ENCODE results near the gene CRACDL. TPM values are rescaled to one million over a fixed set of nuclear protein-coding genes. Genes with fewer than 3 reads are reported as not detected.
"Not testable (repeated sequence)": the region's sequence is repeated elsewhere in the genome, so short reads cannot be mapped to it uniquely, and the experiment has no call there.

Gene CRACDL
- total RNA-seq, 2 experiments from 2014 or later, result 0.18 to 0.97 TPM

- H3K4me3 Mint-ChIP-seq, result no peak overlapping the region
- ChIA-PET POLR2A (no interaction called here), CTCF (no interaction called here)
Observed at GRCh38 chr2:98900721-98901120, 35.3 kb downstream of the CRACDL start.

GRCh38 chr2:98899703-98900078 is 36.3 kb downstream of the CRACDL start:
- H3K36me3 Mint-ChIP-seq (ENCODE audit: low read depth); DNase-seq; H3K4me1 Mint-ChIP-seq (ENCODE audit: low read depth); H3K4me3 Mint-ChIP-seq; CTCF ChIA-PET; ATAC-seq; POLR2A ChIA-PET; H3K27ac Mint-ChIP-seq; H3K9me3 Mint-ChIP-seq (ENCODE audit: insufficient read depth): not testable (repeated sequence)
- peaks cover 29% of the 10 kb centered on the region for H3K27me3 Mint-ChIP-seq (ENCODE audit: low read depth)

More at GRCh38 chr2:98900721-98901120, 35.3 kb downstream of the CRACDL start:
- Mint-ChIP-seq H3K27me3 (ENCODE audit: low read depth) (peaks cover 24% of the 10 kb centered on the region), H3K36me3 (ENCODE audit: low read depth) (no peaks in the 10 kb centered on the region), H3K4me1 (ENCODE audit: low read depth) (no peaks in the 10 kb centered on the region), H3K9me3 (ENCODE audit: insufficient read depth) (no peaks in the 10 kb centered on the region), H3K27ac (no peak overlapping the region)
- ATAC-seq (no peak), DNase-seq (no peak)

- CTCF ChIA-PET, result no interaction called here
- ATAC-seq, result no peak
Observed at GRCh38 chr2:98899041-98899702, 36.9 kb downstream of the CRACDL start.

GRCh38 chr2:98898423-98898841 is 37.6 kb downstream of the CRACDL start:
- Mint-ChIP-seq H3K27me3 (ENCODE audit: low read depth) (peaks cover 19% of the 10 kb centered on the region), H3K36me3 (ENCODE audit: low read depth) (no peaks in the 10 kb centered on the region), H3K4me1 (ENCODE audit: low read depth) (peaks cover 4% of the 10 kb centered on the region), H3K9me3 (ENCODE audit: insufficient read depth) (no peaks in the 10 kb centered on the region), H3K4me3 (no peak overlapping the region), H3K27ac (no peak overlapping the region)
- ATAC-seq, result no peak
- DNase-seq, result no peak
- POLR2A ChIA-PET, result no interaction called here
- CTCF ChIA-PET, result no interaction called here

More at GRCh38 chr2:98899041-98899702, 36.9 kb downstream of the CRACDL start:
- Mint-ChIP-seq H3K36me3 (ENCODE audit: low read depth) (no peaks in the 10 kb centered on the region), H3K4me1 (ENCODE audit: low read depth) (no peaks in the 10 kb centered on the region), H3K27me3 (ENCODE audit: low read depth) (peaks cover 26% of the 10 kb centered on the region), H3K4me3 (no peak overlapping the region), H3K27ac (no peak overlapping the region), H3K9me3 (ENCODE audit: insufficient read depth) (no peaks in the 10 kb centered on the region)
- POLR2A ChIA-PET, result no interaction called here
- no peak for DNase-seq

- POLR2A ChIA-PET, result no interaction called here
- Mint-ChIP-seq H3K27me3 (ENCODE audit: low read depth) (peaks cover 18% of the 10 kb centered on the region), H3K36me3 (ENCODE audit: low read depth) (no peaks in the 10 kb centered on the region), H3K27ac (no peak overlapping the region), H3K9me3 (ENCODE audit: insufficient read depth) (no peaks in the 10 kb centered on the region), H3K4me1 (ENCODE audit: low read depth) (peaks cover 4% of the 10 kb centered on the region), H3K4me3 (no peak overlapping the region)
- CTCF ChIA-PET, result no interaction called here
- DNase-seq (no peak), ATAC-seq (no peak)
Observed at GRCh38 chr2:98897746-98898145, 38.3 kb downstream of the CRACDL start.

- Mint-ChIP-seq H3K4me1 (ENCODE audit: low read depth) (peaks cover 4% of the 10 kb centered on the region), H3K4me3 (no peak overlapping the region), H3K27ac (no peak overlapping the region), H3K27me3 (ENCODE audit: low read depth) (peaks cover 18% of the 10 kb centered on the region), H3K36me3 (ENCODE audit: low read depth) (no peaks in the 10 kb centered on the region), H3K9me3 (ENCODE audit: insufficient read depth) (no peaks in the 10 kb centered on the region)
- ChIA-PET POLR2A (no interaction called here), CTCF (no interaction called here)
- ATAC-seq, result no peak
- DNase-seq, result no peak
Observed at GRCh38 chr2:98896944-98897343, 39.1 kb downstream of the CRACDL start.

- CTCF ChIA-PET, result no interaction called here
- H3K27ac Mint-ChIP-seq, result no peak overlapping the region
- ATAC-seq, result no peak
Observed at GRCh38 chr2:98896416-98896815, 39.6 kb downstream of the CRACDL start.

GRCh38 chr2:98895901-98896300 is 40.1 kb downstream of the CRACDL start:
- Mint-ChIP-seq H3K9me3 (ENCODE audit: insufficient read depth) (no peaks in the 10 kb centered on the region), H3K27me3 (ENCODE audit: low read depth) (peaks cover 18% of the 10 kb centered on the region), H3K4me3 (no peak overlapping the region), H3K4me1 (ENCODE audit: low read depth) (peaks cover 4% of the 10 kb centered on the region), H3K36me3 (ENCODE audit: low read depth) (no peaks in the 10 kb centered on the region), H3K27ac (no peak overlapping the region)
- ChIA-PET CTCF (no interaction called here), POLR2A (no interaction called here)
- no peak for DNase-seq
- no peak for ATAC-seq

More at GRCh38 chr2:98896416-98896815, 39.6 kb downstream of the CRACDL start:
- no peak for DNase-seq
- H3K9me3 Mint-ChIP-seq (ENCODE audit: insufficient read depth), result no peaks in the 10 kb centered on the region
- H3K4me3 Mint-ChIP-seq, result no peak overlapping the region
- H3K4me1 Mint-ChIP-seq (ENCODE audit: low read depth), result peaks cover 4% of the 10 kb centered on the region
- H3K36me3 Mint-ChIP-seq (ENCODE audit: low read depth), result no peaks in the 10 kb centered on the region
- H3K27me3 Mint-ChIP-seq (ENCODE audit: low read depth), result peaks cover 18% of the 10 kb centered on the region
- POLR2A ChIA-PET, result no interaction called here

- CTCF ChIA-PET, result no interaction called here
- Mint-ChIP-seq H3K4me1 (ENCODE audit: low read depth) (peaks cover 4% of the 10 kb centered on the region), H3K27me3 (ENCODE audit: low read depth) (peaks cover 19% of the 10 kb centered on the region), H3K27ac (no peak overlapping the region), H3K4me3 (no peak overlapping the region), H3K9me3 (ENCODE audit: insufficient read depth) (no peaks in the 10 kb centered on the region), H3K36me3 (ENCODE audit: low read depth) (no peaks in the 10 kb centered on the region)
- ATAC-seq, result no peak
- DNase-seq, result no peak
- POLR2A ChIA-PET, result no interaction called here
Observed at GRCh38 chr2:98895221-98895620, 40.8 kb downstream of the CRACDL start.

- no peak overlapping the region for H3K4me3 Mint-ChIP-seq
- H3K27me3 Mint-ChIP-seq (ENCODE audit: low read depth), result peaks cover 20% of the 10 kb centered on the region
- no peak for ATAC-seq
- H3K4me1 Mint-ChIP-seq (ENCODE audit: low read depth), result peaks cover 4% of the 10 kb centered on the region
- no peak overlapping the region for H3K27ac Mint-ChIP-seq
- CTCF ChIA-PET, result no interaction called here
- no peaks in the 10 kb centered on the region for H3K9me3 Mint-ChIP-seq (ENCODE audit: insufficient read depth)
- no peaks in the 10 kb centered on the region for H3K36me3 Mint-ChIP-seq (ENCODE audit: low read depth)
- POLR2A ChIA-PET, result no interaction called here
- DNase-seq, result no peak
Observed at GRCh38 chr2:98894331-98895000, 41.6 kb downstream of the CRACDL start.

GRCh38 chr2:98893911-98894321 is 42.1 kb downstream of the CRACDL start:
- Mint-ChIP-seq H3K27ac (no peak overlapping the region), H3K36me3 (ENCODE audit: low read depth) (no peaks in the 10 kb centered on the region), H3K4me1 (ENCODE audit: low read depth) (peaks cover 4% of the 10 kb centered on the region), H3K9me3 (ENCODE audit: insufficient read depth) (no peaks in the 10 kb centered on the region), H3K27me3 (ENCODE audit: low read depth) (peaks cover 18% of the 10 kb centered on the region), H3K4me3 (no peak overlapping the region)
- no peak for ATAC-seq
- CTCF ChIA-PET, result no interaction called here
- POLR2A ChIA-PET, result no interaction called here
- DNase-seq, result no peak

GRCh38 chr2:98892871-98893270 is 43.2 kb downstream of the CRACDL start:
- peaks cover 21% of the 10 kb centered on the region for H3K27me3 Mint-ChIP-seq (ENCODE audit: low read depth)
- H3K9me3 Mint-ChIP-seq (ENCODE audit: insufficient read depth), result no peaks in the 10 kb centered on the region
- ChIA-PET CTCF (no interaction called here), POLR2A (interaction anchor here (0.6 kb wide), 1 partner anchor 17 kb away, joined by 4 read pairs; no protein-coding TSS in a partner anchor)
- no peak overlapping the region for H3K27ac Mint-ChIP-seq
- H3K4me3 Mint-ChIP-seq, result no peak overlapping the region
- DNase-seq (no peak), ATAC-seq (no peak)
- peaks cover 4% of the 10 kb centered on the region for H3K4me1 Mint-ChIP-seq (ENCODE audit: low read depth)
- no peaks in the 10 kb centered on the region for H3K36me3 Mint-ChIP-seq (ENCODE audit: low read depth)
